ENCODE data around the gene MUL1. TPM values are rescaled to one million over a fixed set of nuclear protein-coding genes. Genes with fewer than 3 reads are reported as not detected.

Gene MUL1
- total RNA-seq, 4 donors from 2014 or later = 14.1 to 35.9 (median 29.3) TPM

DNA sequence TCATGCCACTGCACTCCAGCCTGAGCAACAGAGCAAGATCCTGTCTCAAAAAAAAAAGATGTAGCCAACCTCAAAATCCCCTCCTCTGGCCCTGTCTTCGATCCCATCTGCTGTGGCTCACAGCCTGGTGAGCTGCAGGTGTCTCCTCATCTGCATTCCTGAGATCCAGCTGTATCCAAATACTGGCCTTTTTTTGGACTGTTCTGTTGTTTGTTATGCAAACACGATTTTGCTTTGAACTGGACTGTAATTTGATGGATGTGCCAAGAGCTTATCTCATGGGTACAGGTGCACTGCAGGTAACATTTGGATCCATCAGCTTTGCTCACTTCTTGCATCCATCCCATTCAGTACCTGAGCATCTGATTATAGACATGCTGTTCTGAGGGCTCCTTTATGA lies 30.3 kb upstream of the MUL1 start:
- Histone ChIP-seq H3K4me1 (no peaks in the 10 kb centered on the region), H3K9me3 (no peaks in the 10 kb centered on the region), H3K27ac (no peak overlapping the region), H3K36me3 (no peaks in the 10 kb centered on the region), H3K27me3 (no peaks in the 10 kb centered on the region), H3K4me3 (no peak overlapping the region)
- DNase-seq = no peak
- intact Hi-C loops (cut with DNase I; ENCODE audit: low total_unique reads) = no loop called here
- TF ChIP-seq POLR2A (IDR thresholded peaks at IDR 0.05) = no peak
- TF ChIP-seq, protein P1, sequence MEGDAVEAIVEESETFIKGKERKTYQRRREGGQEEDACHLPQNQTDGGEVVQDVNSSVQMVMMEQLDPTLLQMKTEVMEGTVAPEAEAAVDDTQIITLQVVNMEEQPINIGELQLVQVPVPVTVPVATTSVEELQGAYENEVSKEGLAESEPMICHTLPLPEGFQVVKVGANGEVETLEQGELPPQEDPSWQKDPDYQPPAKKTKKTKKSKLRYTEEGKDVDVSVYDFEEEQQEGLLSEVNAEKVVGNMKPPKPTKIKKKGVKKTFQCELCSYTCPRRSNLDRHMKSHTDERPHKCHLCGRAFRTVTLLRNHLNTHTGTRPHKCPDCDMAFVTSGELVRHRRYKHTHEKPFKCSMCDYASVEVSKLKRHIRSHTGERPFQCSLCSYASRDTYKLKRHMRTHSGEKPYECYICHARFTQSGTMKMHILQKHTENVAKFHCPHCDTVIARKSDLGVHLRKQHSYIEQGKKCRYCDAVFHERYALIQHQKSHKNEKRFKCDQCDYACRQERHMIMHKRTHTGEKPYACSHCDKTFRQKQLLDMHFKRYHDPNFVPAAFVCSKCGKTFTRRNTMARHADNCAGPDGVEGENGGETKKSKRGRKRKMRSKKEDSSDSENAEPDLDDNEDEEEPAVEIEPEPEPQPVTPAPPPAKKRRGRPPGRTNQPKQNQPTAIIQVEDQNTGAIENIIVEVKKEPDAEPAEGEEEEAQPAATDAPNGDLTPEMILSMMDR (IDR thresholded peaks at IDR 0.05) = no peak

DNA sequence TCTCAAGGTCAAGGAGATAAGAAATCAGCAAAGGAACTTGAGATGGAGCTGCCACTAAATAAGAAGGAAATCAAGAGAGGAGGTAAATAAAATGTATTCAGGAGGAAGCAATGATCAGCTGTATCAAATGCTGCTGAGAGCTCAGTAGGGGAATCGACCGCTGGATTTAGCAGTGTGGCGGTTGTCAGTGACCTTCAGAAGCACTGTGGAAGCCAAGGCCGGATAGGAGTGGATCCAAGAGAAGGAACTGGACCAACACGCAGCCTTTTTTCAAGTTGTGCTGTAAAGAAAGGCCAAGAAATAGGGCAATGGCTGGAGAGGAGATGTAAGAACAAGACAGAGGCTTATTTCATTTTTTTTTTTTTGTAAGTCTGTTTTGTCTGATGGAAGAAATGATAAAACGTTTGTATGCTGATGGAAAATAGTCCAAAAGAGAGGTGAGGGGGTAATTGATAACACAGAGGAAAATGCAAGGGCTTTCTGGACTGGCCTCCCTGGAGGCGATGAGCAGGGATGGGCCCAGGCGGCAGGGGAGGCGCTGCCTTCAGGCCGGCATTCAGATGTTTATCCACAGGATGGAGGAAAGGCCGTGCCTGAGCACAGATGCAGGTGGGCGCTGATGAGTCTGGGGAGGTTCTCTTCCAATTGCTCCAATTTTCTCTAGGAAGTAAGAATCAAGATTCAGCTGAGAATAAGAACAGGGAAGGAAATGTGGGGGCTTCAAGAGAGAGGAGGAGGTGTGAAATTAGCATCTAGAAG lies 26.9 kb upstream of the MUL1 start:
- Histone ChIP-seq H3K9me3 (no peaks in the 10 kb centered on the region), H3K27me3 (no peaks in the 10 kb centered on the region), H3K4me1 (no peaks in the 10 kb centered on the region), H3K4me3 (no peak overlapping the region), H3K36me3 (no peaks in the 10 kb centered on the region), H3K27ac (no peak overlapping the region)
- TF ChIP-seq, protein P1 (IDR thresholded peaks at IDR 0.05) = no peak
- no peak for TF ChIP-seq POLR2A (IDR thresholded peaks at IDR 0.05)
- intact Hi-C loops (cut with DNase I; ENCODE audit: low total_unique reads) = no loop called here
- no peak for DNase-seq

DNA sequence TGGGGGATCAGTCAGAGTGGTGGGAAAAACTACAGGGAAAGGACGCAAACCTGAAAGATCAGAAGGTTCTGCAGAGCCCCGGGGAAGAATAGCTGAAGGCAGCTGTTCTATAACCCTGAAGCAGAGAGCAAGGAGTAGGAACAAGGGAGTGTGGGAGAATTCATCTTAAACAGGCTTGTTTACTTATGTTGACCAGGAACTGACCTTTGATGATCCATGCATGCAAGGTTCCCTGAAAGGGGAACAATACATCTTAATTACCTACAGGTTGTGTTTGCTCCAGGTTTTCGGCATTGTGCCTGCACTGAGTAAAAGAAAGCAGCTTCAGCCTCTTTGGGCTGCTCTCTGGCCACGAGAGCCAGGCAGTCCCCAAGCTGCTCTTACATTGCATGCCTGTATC lies 25.7 kb upstream of the MUL1 start:
- intact Hi-C loops (cut with DNase I; ENCODE audit: low total_unique reads) = no loop called here
- H3K4me1 ChIP-seq = no peaks in the 10 kb centered on the region
- DNase-seq = no peak
- no peak overlapping the region for H3K27ac ChIP-seq
- TF ChIP-seq, protein P1 (IDR thresholded peaks at IDR 0.05) = no peak
- TF ChIP-seq POLR2A (IDR thresholded peaks at IDR 0.05) = no peak
- H3K4me3 ChIP-seq = no peak overlapping the region
- no peaks in the 10 kb centered on the region for H3K36me3 ChIP-seq
- H3K9me3 ChIP-seq = no peaks in the 10 kb centered on the region
- H3K27me3 ChIP-seq = no peaks in the 10 kb centered on the region

DNA sequence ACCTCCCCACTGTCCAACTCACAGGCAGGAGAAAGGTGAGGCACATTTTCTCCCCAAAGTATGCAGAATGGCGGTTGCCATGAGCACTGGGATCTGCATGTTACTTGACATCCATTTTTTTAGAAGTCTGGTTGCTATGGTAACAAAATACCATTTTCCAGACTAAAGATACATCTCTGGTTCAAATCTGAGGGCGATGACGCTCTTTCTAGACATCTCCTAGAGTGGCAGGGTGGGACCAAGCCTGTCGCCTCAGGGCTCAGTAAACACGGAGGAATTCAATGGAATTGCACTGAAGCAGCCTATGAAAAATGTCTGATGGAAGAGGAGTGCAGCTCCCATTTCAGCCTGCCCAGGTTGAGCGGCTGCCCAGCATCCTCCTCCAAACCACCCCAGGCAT lies 22.9 kb upstream of the MUL1 start:
- no peak for TF ChIP-seq POLR2A (IDR thresholded peaks at IDR 0.05)
- TF ChIP-seq, protein P1 (IDR thresholded peaks at IDR 0.05) = no peak
- Histone ChIP-seq H3K4me3 (no peak overlapping the region), H3K27ac (no peak overlapping the region), H3K9me3 (no peaks in the 10 kb centered on the region), H3K27me3 (peaks cover 0 to 3% of the 10 kb centered on the region in 2 donors), H3K4me1 (no peaks in the 10 kb centered on the region), H3K36me3 (no peaks in the 10 kb centered on the region)
- intact Hi-C loops (cut with DNase I; ENCODE audit: low total_unique reads) = no loop called here
- no peak for DNase-seq

DNA sequence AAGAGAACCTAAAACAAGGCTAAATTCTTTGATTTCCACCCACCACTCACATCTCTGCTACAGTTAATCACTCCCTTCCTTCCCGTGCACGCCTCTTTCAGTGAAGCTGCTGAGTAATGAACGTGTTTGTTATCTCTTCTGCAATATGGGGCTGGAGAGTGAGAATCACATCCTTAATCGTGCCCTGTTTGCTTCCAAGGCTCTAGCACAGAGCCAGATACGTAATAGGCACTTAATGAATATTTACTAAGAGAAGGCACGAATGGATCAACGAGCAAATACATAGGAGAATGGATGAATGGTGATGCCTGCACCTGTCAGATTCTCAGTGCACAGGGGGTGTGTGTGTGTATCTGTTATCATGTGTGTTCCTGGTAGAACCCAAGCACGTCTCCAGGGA lies 22.4 kb upstream of the MUL1 start:
- TF ChIP-seq, protein P1 (IDR thresholded peaks at IDR 0.05) = no peak
- TF ChIP-seq POLR2A (IDR thresholded peaks at IDR 0.05) = no peak
- H3K4me1 ChIP-seq = no peaks in the 10 kb centered on the region
- no peaks in the 10 kb centered on the region for H3K36me3 ChIP-seq
- intact Hi-C loops (cut with DNase I; ENCODE audit: low total_unique reads) = no loop called here
- no peak for DNase-seq
- peaks cover 0 to 3% of the 10 kb centered on the region in 2 donors for H3K27me3 ChIP-seq
- H3K4me3 ChIP-seq = no peak overlapping the region
- H3K27ac ChIP-seq = no peak overlapping the region
- no peaks in the 10 kb centered on the region for H3K9me3 ChIP-seq

Data from uterus (tissue), 4 donors.